Measurements from ENCODE around the gene ZFYVE9. TPM values are rescaled to one million over a fixed set of nuclear protein-coding genes. Genes with fewer than 3 reads are reported as not detected.
"Not testable (repeated sequence)": the region's sequence is repeated elsewhere in the genome, so short reads cannot be mapped to it uniquely, and the experiment has no call there.

The ZFYVE9 gene
- total and polyA plus RNA-seq, 11 donors: 3.6 to 19.2 (median 16.7) TPM

GRCh38 chr1:52164604-52165003 is 22.7 kb downstream of the ZFYVE9 start:
- intact Hi-C loops (cut with DNase I): no loop called here
- no peak for TF ChIP-seq POLR2A (IDR thresholded peaks at IDR 0.05)
- TF ChIP-seq CTCF (IDR thresholded peaks at IDR 0.05): no peak
- no peaks in the 10 kb centered on the region for H3K27me3 ChIP-seq
- H3K4me3 ChIP-seq: no peak overlapping the region
- H3K36me3 ChIP-seq: no peaks in the 10 kb centered on the region
- 96 to 99% (median 97%) methylated on average over 4 of the region's 4 CpGs for WGBS, 4 donors
- DNase-seq (no peak), ATAC-seq (no peak)
- H3K9me3 ChIP-seq: no peaks in the 10 kb centered on the region
- H3K27ac ChIP-seq: no peak overlapping the region
- peaks cover 0 to 3% (median 0%) of the 10 kb centered on the region in 12 donors for H3K4me1 ChIP-seq

- Histone ChIP-seq H3K27me3 (no peaks in the 10 kb centered on the region), H3K4me1 (peaks cover 0 to 3% (median 0%) of the 10 kb centered on the region in 12 donors), H3K4me3 (no peak overlapping the region), H3K36me3 (no peaks in the 10 kb centered on the region), H3K9me3 (peaks cover 0 to 14% (median 0%) of the 10 kb centered on the region in 12 donors), H3K27ac (no peak overlapping the region)
- no peak for TF ChIP-seq CTCF (IDR thresholded peaks at IDR 0.05)
- TF ChIP-seq POLR2A (IDR thresholded peaks at IDR 0.05): no peak
- intact Hi-C loops (cut with DNase I): no loop called here
- ATAC-seq (no peak), DNase-seq (no peak)
- 77 to 89% (median 82%) methylated on average over 6 of the region's 6 CpGs for WGBS, 4 donors
These were observed 25.3 kb downstream of the ZFYVE9 start for GRCh38 chr1:52166996-52167753.

GRCh38 chr1:52168373-52169080 is 26.6 kb downstream of the ZFYVE9 start:
- TF ChIP-seq POLR2A (IDR thresholded peaks at IDR 0.05) (no peak), CTCF (IDR thresholded peaks at IDR 0.05) (no peak)
- ATAC-seq (no peak), DNase-seq (no peak)
- H3K9me3 ChIP-seq: peaks cover 0 to 14% (median 0%) of the 10 kb centered on the region in 12 donors
- intact Hi-C loops (cut with DNase I): no loop called here
- no peak overlapping the region for H3K27ac ChIP-seq
- no peaks in the 10 kb centered on the region for H3K36me3 ChIP-seq
- peaks cover 0 to 3% (median 0%) of the 10 kb centered on the region in 12 donors for H3K4me1 ChIP-seq
- WGBS, 4 donors: 92 to 97% (median 94%) methylated on average over 7 of the region's 7 CpGs
- no peak overlapping the region for H3K4me3 ChIP-seq
- no peaks in the 10 kb centered on the region for H3K27me3 ChIP-seq

GRCh38 chr1:52171149-52171548 is 29.3 kb downstream of the ZFYVE9 start:
- H3K9me3 ChIP-seq: peaks cover 0 to 14% (median 0%) of the 10 kb centered on the region in 12 donors
- WGBS, 4 donors: 95 to 99% (median 97%) methylated on average over 4 to 5 of the region's 5 CpGs
- DNase-seq; H3K4me1 ChIP-seq; intact Hi-C loops (cut with DNase I); H3K27me3 ChIP-seq; H3K36me3 ChIP-seq; H3K27ac ChIP-seq; ATAC-seq; H3K4me3 ChIP-seq: not testable (repeated sequence)
